HG02763 (cell line): ENCODE measurements around the gene TLCD4.
"Not testable (repeated sequence)": the region's sequence is repeated elsewhere in the genome, so short reads cannot be mapped to it uniquely, and the experiment has no call there.

ENCODE experiments used
- ATAC-seq: cut with Tn5 transposase; IDR thresholded peaks from one replicate; pipeline ENCODE4 v1.9.1; 2021; ENCODE audit warnings: mild to moderate bottlenecking, moderate library complexity; ENCODE audit not compliant: unreplicated experiment

The TLCD4 gene

GRCh38 chr1:95117207-95118066 is at the start of gene TLCD4:
TLCD4 (plus strand) TSS chr1:95117355; CDS start chr1:95143902, 26,547 bp downstream.
- peak; percentile 50 for ATAC-seq

GRCh38 chr1:95067568-95067967 is 49.6 kb upstream of the TLCD4 start:
- no peak for ATAC-seq

- ATAC-seq = no peak
Measured at GRCh38 chr1:95068956-95069709, 48.0 kb upstream of the TLCD4 start.

- ATAC-seq = no peak
Measured at GRCh38 chr1:95069710-95070093, 47.5 kb upstream of the TLCD4 start.

GRCh38 chr1:95071539-95071938 is 45.6 kb upstream of the TLCD4 start:
- ATAC-seq = no peak

GRCh38 chr1:95072117-95072516 is 45.0 kb upstream of the TLCD4 start:
- ATAC-seq = no peak

- peak; percentile 98 for ATAC-seq
Measured at GRCh38 chr1:95072532-95073419, 44.4 kb upstream of the TLCD4 start, which contains the start of gene ALG14. ALG14 (minus strand) TSS chr1:95072951; CDS start chr1:95072898, 53 bp downstream.

GRCh38 chr1:95073446-95073845 is 43.7 kb upstream of the TLCD4 start:
- ATAC-seq = no peak

GRCh38 chr1:95076034-95076433 is 41.1 kb upstream of the TLCD4 start:
- ATAC-seq = no peak

- no peak for ATAC-seq
Measured at GRCh38 chr1:95080446-95080845, 36.7 kb upstream of the TLCD4 start.

- ATAC-seq = no peak
Measured at GRCh38 chr1:95080879-95081278, 36.3 kb upstream of the TLCD4 start.

- ATAC-seq = peak; percentile 70
Measured at GRCh38 chr1:95084317-95085176, 32.6 kb upstream of the TLCD4 start.

- no peak for ATAC-seq
Measured at GRCh38 chr1:95085376-95085775, 31.8 kb upstream of the TLCD4 start.

GRCh38 chr1:95086949-95087533 is 30.1 kb upstream of the TLCD4 start:
- ATAC-seq = no peak

GRCh38 chr1:95088303-95088702 is 28.9 kb upstream of the TLCD4 start:
- ATAC-seq = no peak

- ATAC-seq = no peak
Measured at GRCh38 chr1:95089650-95090287, 27.4 kb upstream of the TLCD4 start.

GRCh38 chr1:95091290-95091689 is 25.9 kb upstream of the TLCD4 start:
- ATAC-seq = not testable (repeated sequence)

- ATAC-seq = not testable (repeated sequence)
Measured at GRCh38 chr1:95092891-95093290, 24.3 kb upstream of the TLCD4 start.

GRCh38 chr1:95093296-95093695 is 23.9 kb upstream of the TLCD4 start:
- no peak for ATAC-seq
